PFSK-1 (cell line): Measurements from ENCODE around the gene HSDL1. TPM values are rescaled to one million over a fixed set of nuclear protein-coding genes. Genes with fewer than 3 reads are reported as not detected.
A peak's percentile ranks its signal among the peaks of the same experiment; 100 is the strongest.

Experiments used
- FOXP2 ChIP-seq: optimal IDR thresholded peaks from 2 replicates; pipeline ENCODE3; 2011; ENCODE audit warnings: borderline replicate concordance, control low read depth, inconsistent platforms; ENCODE audit not compliant: insufficient read depth; ENCODE audit errors: extremely low read length, extremely low read depth
- POLR2AphosphoS5 ChIP-seq: IDR thresholded peaks from 2 replicates; pipeline ENCODE4 v1.6.1; 2012; ENCODE audit warnings: low read depth, mild to moderate bottlenecking, control low read depth, low read length, moderate library complexity
- REST ChIP-seq, 2 experiments: IDR thresholded peaks; 2 replicates each; pipeline versions ENCODE4 v1.6.1 to v1.8.0; 2011 to 2012; ENCODE audit warnings: low read depth in 2 of 2, low read length in 2 of 2, control low read depth in 1 of 2, inconsistent platforms in 1 of 2, mild to moderate bottlenecking in 1 of 2, moderate library complexity in 1 of 2; ENCODE audit not compliant: insufficient read depth in 1 of 2
- SIN3A ChIP-seq: IDR thresholded peaks from 2 replicates; pipeline ENCODE4 v1.6.1; 2012; ENCODE audit warnings: mild to moderate bottlenecking, low read length, moderate library complexity, borderline replicate concordance; ENCODE audit not compliant: insufficient read depth
- TAF1 ChIP-seq: IDR thresholded peaks from 2 replicates; pipeline ENCODE4 v1.6.1; 2012; ENCODE audit warnings: low read length, control low read depth, borderline replicate concordance; ENCODE audit not compliant: insufficient read depth
- polyA plus RNA-seq: library from polyadenylated mRNA; unstranded; fragments of >200 nt; gene quantifications from one replicate; pipeline ENCODE4 v1.2.1, GENCODE V29; 2012; ENCODE audit warnings: low read depth, missing spikeins; ENCODE audit not compliant: insufficient read length

The HSDL1 gene
- polyA plus RNA-seq, result 13.7 TPM

DNA sequence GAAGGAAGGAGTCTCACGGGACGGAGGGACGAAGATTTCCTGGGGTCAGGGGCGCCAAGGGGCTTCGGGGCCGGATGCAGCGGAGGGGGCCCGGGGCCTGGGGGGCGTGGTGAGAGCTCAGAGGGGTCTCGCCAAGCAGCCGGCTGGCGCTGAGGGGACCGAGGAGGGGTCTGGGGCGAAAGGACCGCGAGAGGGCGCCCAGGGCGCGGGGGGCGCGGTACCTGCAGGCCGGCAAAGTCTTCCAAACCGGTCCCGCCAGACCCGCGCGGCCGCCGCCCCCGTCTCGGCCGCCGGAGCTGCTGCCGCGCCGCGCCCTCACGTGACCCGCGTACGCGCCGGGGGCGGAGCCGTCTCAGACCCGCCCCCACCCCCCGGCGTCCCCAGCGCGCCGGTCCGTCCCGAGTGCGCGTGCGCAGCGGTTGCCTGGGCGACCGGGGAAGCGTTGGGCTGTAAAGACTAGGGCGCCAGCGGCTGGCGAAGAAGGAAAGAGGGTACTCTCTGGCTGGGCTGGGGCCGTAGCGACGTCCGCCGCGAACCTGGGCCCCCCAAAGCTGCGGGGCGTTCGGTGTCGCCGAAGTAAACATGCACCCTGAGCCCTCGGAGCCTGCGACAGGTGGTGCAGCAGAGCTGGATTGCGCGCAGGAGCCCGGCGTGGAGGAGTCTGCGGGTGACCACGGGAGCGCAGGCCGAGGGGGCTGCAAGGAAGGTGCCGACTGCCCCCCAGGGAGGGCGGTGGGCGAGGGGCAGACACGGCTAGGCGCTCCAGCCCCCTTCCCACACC is at the start of gene HSDL1, which contains the start of gene DNAAF1:
Gene HSDL1 (minus strand): TSS at position 319 of the 781 bp plus-strand sequence. CDS start 13,856 bp downstream, outside the sequence.
Gene DNAAF1 (plus strand): TSS at position 450 of the 781 bp plus-strand sequence. CDS start 133 bp downstream, at position 583.
- TF ChIP-seq POLR2AphosphoS5 (peak; percentile 54; the same call in 1 of the 2 replicates), REST (IDR thresholded peaks at IDR 0.05; ENCODE audit: insufficient read depth in 1 of 2, low read depth in 2 of 2, low read length in 2 of 2) (no peak), SIN3A (0 out of 2 replicates have a peak, but pooled peaks have one; percentile 67), TAF1 (no peak), FOXP2 (peak; percentile 12)

DNA sequence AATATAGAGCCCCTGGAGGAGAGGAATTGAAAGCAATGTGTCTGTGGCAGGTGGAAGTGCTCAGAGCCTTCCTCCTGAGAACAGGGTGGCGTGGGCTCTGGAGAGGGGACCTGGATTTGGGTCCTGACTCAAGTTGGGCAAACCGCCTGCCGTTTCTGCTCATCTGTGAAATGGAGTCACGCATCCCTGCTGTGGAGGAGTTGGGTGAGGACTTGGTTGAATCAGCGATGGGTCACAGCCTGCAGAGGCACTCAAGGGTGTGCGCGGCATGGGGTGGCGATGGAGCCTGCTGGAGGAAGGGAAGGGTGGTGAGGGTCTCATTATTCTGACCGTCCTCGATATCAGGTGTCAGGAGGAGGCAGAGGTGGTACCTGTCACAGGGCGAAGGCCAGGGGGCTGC is 49.0 kb upstream of the HSDL1 start:
- TF ChIP-seq POLR2AphosphoS5 (no peak), SIN3A (no peak), TAF1 (no peak), FOXP2 (no peak), REST (IDR thresholded peaks at IDR 0.05; ENCODE audit: insufficient read depth in 1 of 2, low read depth in 2 of 2, low read length in 2 of 2) (no peak)

- TF ChIP-seq FOXP2 (no peak), POLR2AphosphoS5 (no peak), SIN3A (no peak), REST (IDR thresholded peaks at IDR 0.05; ENCODE audit: insufficient read depth in 1 of 2, low read depth in 2 of 2, low read length in 2 of 2) (no peak), TAF1 (no peak)
Measured at GRCh38 chr16:84193480-84193879, 48.5 kb upstream of the HSDL1 start.

DNA sequence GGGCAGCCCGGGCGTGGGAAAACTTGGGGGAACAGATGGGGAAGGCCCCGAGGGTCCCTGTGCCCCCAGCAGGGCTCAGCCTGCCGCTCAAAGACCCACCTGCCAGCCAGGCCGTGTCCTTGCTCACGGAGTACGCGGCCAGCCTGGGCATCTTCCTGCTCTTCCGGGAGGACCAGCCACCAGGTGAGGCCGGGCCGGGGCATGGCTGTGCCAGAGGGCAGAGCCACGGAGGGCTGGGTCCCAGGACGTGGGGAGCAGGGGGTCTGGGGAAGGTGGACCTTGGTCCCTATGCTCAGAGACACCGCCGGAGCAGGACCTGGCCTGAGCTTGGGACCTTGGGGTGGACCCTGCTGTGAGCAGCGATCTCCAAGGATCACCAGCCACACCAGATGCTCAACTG is 46.5 kb upstream of the HSDL1 start:
- no peak for TF ChIP-seq TAF1
- TF ChIP-seq SIN3A, result no peak
- no peak for TF ChIP-seq POLR2AphosphoS5
- no peak for TF ChIP-seq REST (IDR thresholded peaks at IDR 0.05; ENCODE audit: insufficient read depth in 1 of 2, low read depth in 2 of 2, low read length in 2 of 2)
- no peak for TF ChIP-seq FOXP2
